Brain pericyte (primary cell): ENCODE measurements around the gene FBXL19.

ENCODE experiments used
- DNase-seq: peaks from one replicate; pipeline ENCODE4 v3.0.0-alpha.2; 2012; ENCODE audit warnings: low read depth, low spot score

The FBXL19 gene

DNA sequence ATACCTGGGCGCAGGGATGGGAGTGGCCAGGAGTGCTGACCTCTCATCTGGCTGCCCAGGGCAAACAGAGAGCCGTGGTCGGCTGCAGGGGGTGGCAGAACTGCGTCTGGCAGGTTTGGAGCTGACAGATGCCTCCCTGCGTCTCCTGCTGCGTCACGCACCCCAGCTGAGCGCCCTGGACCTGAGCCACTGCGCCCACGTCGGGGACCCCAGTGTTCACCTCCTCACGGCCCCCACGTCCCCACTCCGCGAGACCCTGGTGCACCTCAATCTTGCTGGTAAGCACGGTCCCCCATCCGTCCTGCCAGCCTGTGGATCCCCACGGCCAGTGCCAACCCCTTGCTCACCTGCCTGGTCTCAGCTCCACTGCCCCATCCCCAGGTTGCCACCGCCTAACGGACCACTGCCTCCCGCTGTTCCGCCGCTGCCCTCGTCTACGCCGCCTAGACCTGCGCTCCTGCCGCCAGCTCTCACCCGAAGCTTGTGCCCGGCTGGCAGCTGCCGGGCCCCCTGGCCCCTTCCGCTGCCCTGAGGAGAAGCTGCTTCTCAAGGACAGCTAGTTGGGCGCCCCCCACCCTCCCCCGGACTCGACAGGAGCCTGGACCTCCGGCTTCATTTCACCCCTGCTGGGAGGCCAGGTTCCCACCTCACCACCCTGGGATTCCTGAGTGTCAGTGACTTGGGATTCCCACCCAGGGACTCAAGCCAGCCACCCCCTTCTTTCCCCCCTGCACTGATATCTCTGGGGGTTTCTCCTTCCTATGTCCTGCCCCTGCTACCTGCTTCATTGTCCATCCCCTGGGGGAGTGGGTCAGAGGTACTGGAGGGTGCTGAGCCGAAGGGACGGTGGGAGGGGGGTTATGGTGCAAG lies 23.5 kb downstream of the FBXL19 start:
- DNase-seq: no peak

DNA sequence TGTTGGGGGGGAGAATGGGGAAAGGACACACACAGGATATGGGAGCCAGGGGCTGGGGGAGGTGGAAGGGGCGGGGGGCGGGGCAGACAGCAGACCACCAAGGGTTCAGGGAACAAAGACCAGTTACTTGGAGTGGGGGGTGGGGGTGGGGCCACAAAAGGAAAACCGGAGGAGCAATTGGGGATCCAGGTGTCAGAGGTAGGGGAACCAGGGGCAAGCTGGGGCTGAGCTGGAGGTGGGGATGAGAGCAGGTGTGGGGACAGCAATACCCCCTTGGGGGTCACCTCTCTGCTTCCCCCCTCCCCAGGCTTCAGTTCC lies 24.1 kb downstream of the FBXL19 start:
- no peak for DNase-seq

DNA sequence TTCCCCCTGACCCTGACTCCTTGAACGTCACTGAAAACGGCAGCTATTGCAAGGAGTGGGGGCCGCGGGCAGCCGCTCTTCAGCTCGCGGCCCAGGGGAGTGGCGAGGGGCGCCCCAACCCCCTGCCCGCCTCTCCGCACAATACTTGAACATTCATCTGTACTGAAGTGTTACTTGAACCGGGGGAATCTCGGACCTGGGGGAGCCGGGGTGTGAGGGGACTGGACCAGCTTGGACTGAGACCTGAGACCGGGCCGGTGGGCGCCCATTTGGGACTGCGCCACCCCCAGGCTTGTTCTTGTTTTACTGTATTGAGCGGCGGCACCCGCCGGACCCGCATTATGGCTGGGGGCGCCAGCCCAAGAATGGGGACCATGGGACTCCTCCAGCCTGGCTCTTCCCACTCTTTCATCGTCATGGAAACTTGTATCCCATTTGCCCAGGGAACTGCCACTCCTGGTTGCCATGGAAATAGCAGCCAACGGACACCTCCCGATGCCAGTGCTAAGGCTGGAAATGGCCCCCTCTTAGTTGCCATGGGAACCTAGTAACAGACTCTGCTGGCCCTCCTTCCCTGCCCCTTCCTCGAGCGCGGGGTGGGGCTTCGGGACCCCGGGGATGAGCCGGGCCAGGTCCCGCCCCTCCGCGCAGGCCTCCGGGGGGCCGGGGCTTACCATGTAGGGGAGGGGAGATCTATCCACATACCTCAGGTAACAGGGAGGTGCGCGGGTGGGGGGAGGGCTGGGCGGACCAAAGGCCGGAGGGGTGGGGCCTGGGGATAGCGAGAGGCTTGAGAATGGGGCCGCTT lies 24.7 kb downstream of the FBXL19 start:
- DNase-seq: peak; percentile 93

DNA sequence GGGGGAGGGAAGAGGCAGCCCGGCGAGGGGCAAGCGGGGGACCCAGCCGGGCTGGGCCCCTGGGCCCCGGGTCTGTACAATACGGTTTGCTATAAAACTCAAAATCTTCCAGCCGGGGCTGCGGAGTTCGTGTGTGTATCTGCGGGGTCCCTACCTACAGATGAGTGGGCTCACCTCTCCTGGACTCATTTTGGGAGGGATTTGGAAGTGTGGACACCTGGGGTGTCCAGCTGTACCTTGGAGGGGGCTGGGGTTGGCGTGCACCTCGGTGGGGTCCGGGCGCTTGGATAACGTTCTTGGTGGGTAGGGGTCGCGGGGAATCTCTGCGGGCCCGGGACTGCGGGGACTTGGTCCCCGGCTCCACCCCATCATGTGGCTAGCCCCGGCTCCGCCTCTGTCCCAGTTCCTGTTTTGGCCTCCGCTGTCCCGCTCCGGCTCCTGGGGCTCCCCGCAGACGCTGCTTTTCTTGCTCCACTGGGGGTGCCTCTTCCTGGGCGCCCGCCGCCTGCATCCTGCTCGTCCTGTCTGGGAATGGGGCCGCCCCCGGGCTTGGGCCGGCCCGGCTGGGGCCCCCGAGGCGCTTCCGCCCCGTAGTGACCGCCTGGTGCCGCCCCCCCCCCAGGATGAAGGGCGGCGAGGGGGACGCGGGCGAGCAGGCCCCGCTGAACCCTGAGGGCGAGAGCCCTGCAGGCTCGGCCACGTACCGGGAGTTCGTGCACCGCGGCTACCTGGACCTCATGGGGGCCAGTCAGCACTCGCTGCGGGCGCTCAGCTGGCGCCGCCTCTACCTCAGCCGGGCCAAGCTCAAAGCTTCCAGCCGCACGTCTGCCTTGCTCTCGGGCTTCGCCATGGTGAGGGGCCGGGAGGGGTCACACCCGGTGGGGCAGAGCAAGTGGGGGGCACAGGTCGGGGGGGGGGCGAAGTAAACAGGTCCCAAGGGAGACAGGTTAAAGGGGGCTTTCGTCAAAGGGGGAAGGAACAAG lies 25.6 kb downstream of the FBXL19 start, which contains the start of gene ORAI3:
Gene ORAI3, plus strand, starts transcription at position 402 of the 983 bp plus-strand sequence. Its CDS starts 222 bp downstream, at position 624.
- DNase-seq: no peak

DNA sequence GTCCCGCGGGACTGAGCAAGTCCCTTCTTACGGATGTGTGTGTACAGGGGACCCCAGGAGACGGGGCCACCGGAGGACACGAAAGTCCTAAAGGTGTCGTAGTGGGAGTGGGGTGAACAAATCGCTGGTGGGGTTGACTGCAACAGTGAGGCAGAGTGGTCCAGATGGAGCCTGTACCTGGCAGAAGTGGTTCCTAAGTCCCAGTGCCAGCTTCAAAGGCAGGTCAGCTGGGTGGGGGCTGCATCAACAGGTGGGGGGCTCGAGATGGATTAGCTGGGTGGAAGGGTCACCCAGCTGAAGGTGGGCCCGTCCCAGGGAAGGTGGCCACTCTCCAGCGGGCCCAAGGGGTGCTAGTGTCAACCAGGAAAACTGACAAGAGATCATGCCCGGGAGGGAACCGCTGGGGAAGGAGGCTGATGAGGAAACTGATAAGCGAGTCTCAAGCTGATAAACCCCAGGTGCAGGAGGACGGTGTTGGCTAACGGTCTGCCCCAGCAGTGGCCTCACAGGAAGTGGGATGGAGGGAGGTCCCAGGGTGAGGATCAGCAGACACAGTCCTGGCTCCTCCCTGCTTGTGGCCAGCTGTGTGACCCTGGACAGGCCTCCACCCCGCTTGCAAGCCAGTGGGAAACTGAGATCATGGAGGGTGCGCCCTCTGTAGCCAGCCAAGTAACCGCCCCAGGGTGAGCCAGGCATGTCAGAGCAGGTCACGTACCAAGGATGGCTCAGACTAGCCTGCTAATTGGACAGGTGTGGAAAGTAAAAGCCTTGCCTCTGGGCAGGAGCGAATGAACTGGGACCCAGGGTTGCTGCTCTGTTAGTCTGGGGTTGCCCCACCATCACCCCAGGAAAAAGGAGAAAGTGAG lies 26.5 kb downstream of the FBXL19 start:
- no peak for DNase-seq

DNA sequence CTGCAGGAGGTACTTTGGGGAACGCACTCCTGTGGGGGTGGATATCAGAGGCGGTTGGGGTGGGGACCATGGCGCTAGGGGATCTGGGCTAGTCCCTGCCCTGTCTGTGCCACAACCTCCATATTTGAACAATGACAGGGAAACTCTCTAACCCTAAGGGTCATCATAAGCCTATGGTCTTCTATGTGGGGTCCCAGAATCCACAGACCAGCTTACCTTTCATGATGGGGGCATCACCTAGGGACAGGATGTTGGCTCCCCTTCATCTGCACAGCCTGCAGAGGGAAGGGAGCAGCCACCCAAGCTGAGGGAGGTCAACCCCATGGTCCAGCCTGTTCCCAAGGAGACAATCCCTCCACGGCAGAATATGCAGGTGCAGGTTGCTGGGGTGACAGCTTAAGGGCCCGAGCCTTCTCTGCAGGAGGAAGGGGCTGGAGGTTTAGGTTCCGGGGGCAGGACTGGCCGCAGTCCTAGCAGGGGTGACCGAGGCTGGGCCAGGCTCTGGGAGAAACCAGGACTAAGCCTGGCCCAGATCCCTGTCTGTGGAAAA lies 27.2 kb downstream of the FBXL19 start:
- no peak for DNase-seq

DNA sequence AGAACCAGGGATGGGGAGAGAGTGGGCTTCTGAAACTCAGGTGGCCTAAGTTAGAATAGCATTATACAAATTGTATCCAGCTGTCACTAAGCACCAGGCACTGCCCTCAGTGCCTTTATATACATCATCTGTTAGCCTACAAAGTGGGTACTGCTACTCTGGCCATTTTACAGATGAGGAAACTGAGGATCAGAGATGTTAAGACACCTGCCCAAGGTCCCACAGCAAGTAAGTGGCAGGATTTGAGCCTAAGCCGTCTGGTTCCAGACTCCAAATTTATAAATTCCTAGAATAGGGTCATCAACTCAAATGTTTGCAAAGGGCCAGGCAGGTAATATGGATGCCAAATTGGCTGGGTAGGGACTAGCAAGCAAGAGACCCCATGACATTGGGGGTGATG lies 27.8 kb downstream of the FBXL19 start:
- DNase-seq: no peak

DNA sequence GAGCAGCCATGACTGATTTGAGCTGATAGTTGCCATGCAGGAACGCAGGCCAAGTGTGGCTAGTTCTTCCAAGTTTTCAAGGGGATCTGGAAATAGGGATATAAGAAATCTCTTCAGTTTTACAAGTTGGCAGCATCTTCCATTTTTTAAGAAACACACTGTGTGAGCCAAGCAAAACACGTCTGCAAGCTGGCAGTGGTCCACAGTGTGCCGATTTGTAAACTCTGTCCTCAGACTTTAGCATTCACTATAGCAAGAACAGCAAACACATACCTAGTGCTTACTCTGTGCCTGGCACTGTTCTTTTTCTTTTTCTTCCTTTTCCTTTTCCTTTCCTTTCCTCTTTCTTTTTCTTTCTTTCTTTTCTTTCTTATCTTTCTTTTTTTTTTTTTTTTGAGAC lies 28.4 kb downstream of the FBXL19 start:
- DNase-seq: no peak

DNA sequence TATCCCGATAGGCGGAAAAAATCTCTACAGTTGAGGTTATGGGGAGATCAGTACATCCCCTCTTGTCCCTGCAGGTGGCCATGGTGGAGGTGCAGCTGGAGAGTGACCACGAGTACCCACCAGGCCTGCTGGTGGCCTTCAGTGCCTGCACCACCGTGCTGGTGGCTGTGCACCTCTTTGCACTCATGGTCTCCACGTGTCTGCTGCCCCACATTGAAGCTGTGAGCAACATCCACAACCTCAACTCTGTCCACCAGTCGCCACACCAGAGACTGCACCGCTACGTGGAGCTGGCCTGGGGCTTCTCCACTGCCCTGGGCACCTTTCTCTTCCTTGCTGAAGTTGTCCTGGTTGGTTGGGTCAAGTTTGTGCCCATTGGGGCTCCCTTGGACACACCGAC lies 29.7 kb downstream of the FBXL19 start:
- no peak for DNase-seq

DNA sequence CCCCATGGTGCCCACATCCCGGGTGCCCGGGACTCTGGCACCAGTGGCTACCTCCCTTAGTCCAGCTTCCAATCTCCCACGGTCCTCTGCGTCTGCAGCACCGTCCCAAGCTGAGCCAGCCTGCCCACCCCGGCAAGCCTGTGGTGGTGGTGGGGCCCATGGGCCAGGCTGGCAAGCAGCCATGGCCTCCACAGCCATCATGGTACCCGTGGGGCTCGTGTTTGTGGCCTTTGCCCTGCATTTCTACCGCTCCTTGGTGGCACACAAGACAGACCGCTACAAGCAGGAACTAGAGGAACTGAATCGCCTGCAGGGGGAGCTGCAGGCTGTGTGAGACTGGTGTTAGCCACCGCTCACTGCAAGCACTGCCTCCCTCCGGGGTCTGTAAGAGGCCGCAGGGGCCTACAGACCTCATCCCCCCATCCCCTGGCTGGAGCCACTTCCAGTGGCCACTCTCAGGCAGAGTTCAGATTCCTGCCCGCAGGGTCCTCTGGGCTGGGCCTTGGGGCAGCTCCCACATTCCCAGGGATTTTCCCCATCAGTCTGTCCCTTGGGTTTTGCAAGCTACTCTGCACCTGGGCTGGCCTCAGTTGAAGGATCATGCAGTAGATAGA lies 30.2 kb downstream of the FBXL19 start:
- DNase-seq: no peak

DNA sequence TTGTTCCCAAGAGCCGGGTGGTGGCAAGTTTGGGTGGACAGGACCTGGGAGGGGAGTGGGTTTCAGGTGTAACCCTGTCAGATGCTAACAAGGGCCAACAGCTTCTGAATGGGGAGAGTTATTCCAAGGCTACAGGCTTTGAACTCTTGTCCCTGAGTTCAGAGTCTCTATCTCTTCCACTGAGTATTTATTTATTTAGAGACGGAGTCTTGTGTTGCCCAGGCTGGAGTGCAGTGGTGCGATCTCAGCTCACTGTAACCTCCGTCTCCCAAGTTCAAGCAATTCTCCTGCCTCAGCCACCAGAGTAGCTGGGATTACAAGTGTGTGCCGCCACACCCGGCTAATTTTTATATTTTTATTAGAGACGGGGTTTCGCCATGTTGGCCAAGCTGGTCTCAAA lies 31.6 kb downstream of the FBXL19 start:
- no peak for DNase-seq

DNA sequence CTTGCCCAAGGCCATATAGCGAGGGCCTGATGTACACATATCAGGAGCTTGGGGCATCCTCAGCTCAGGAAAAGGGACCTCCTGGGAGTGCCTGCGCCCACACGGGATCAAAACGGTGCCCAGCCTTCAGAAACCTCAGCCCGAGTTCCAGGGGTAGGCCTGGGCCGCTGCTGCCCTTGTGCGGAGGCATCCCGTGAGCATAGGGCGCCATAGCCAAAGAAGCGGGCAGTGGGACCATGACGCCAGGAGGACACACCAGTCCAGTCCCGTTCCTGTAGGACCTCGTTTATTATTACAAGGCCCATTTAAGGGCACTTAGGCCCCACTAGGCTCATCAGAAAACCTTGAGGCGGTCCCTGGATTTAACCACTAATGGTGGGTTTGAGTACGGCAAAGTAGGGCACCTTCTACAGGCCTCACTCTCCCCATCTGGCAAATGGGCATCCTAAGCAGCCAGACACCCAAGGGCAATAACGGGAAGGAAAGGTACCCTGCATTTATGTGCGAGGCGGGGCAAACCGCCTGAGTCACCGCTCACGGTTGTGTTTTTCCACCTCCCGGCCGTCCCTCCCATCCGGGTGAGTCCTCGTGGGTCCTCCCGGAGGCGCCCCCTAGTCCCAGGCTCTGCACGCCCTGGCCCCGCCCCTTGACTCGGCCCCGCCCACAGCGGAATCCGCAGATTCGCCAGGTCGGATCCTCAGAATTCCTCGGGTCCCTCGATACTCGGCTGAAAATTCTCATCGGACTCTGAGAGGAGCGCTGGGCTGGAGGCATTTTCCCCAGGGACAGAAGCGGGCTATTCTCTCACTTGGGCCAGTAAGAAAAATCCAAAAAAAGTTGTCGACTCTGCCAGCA lies 33.5 kb downstream of the FBXL19 start:
- DNase-seq: peak; percentile 47

DNA sequence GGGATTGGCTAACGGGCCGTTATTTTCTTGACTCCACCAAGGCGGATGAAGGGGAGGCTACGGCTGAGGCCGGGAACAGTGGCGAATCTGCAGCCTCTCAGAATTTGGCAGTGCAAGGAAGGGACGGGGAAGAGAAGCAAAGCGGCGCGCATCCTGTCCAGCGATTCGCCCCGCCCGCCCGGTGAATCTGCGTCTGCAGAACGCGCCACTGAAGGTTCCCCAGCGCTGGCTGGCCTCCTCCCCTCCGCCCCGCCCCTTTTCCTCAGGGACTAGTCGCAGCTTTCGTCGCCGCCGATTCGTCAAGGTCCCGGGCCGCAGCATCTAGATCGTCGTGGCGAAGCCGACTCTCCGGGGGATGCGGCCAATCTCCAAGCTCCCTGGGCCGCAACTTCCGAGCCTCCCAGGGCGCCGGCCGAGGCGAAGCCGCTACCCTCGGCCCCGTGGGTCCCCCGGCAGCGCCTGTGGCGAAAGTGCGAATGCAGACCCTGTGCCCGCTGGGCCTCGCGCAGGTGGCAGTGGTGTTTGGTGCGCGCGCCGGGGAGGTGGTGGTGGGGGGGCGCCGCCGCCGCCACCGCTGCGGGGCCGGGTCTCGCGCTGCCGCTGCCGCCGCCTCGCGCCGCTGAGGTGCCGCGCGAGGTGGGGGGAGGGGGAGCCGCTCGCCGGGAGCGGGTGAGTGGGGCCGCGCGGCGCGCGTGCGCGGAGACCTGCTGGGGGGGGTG lies 34.2 kb downstream of the FBXL19 start, which contains the start of gene SETD1A:
Gene SETD1A, plus strand, starts transcription at position 299 of the 719 bp plus-strand sequence. CDS start 978 bp downstream, outside the sequence.
- DNase-seq: peak; percentile 82

DNA sequence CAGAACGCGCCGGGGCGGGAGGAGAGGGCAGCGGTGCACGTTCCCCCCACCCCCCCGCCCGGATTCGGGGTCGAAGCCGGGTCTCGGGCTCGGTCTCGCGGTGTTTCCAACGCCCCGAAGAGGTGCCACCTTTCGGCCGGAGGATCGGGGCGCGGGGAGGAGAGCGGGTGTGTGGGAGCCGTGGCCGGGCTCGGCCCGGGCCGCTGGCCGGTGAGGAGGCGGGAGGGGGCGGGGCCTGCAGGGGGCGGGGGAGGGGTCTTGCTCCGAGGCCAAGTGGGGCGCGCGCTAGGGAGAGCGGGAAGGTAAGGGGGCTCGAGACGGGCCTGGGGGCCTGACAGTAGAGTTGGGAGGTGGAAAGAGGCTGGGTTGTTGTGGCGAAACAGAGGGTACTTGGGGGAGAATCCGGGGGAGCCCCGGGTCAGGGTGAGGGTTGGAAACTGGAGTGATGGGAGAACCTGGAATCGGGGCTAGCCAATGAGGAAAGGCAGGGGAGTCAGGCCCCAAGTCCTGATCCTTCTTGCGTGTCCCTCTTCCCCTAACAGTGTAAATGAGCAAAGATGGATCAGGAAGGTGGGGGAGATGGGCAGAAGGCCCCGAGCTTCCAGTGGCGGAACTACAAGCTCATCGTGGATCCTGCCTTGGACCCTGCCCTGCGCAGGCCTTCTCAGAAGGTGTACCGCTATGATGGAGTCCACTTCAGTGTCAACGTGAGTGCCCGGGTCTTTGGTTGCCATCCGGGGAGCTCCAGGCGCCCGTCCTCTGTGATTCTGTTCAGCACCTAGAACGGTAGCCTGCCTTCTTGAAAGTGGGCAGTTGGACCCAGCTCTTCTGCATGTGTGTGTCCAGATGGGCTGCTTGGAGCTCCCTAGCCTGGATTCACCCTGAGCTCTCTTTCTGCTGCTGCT lies 35.1 kb downstream of the FBXL19 start:
- DNase-seq: no peak

DNA sequence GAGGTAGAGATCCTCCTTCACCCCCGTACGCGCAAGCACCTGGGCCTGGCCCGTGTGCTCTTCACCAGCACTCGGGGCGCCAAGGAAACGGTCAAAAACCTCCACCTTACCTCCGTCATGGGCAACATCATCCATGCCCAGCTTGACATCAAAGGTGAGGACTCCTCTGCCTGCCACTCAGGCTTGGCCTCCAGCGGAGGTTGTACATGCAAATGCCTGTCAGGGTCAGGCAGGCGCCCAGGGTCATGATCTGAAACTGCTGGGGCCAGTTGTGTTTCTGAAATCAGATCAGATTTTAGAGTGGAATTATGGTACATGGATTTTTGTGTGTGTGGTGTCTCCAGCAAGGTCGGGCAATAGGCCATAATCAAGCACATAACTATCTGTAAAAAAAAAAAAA lies 38.0 kb downstream of the FBXL19 start:
- no peak for DNase-seq

DNA sequence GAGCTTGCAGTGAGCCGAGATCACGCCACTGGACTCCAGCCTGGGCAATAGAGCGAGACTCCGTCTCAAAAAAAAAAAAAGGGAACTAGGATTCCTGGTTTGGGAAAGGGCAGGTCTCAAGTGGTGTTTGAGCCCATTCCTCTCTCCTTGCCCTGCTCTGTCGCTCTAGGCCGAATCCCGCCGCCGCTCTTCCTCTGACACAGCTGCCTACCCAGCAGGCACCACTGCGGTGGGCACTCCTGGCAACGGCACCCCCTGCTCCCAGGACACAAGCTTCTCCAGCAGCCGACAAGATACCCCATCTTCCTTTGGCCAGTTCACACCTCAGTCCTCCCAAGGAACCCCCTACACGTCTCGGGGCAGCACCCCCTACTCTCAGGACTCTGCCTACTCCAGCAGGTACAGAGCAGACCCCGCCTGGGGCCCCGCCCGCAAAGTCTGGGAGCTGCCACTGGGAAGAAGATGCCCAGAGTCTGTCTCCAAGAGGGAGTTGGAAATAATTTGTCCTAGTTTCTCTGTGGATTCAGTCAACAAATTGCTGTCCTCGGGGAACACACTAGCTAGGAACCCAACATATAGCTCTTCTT lies 40.6 kb downstream of the FBXL19 start:
- DNase-seq: no peak
